Mammary epithelial cell (primary cell): ENCODE results near the gene SLC35F1.

ENCODE experiments used
- EZH2 ChIP-seq: IDR thresholded peaks from 2 replicates; pipeline ENCODE4 v1.6.1; 2012; ENCODE audit warnings: low read length, inconsistent platforms, borderline replicate concordance
- TF ChIP-seq, protein P1 (sequence below), 2 donors: IDR thresholded peaks in 1 of 2; conservative IDR thresholded peaks in 1 of 2; 2 replicates each; pipeline ENCODE4 v1.5.1; 2011 to 2012; ENCODE audit warnings: inconsistent platforms in 2 of 2, low read length in 2 of 2, mild to moderate bottlenecking in 2 of 2, control low read depth in 1 of 2, low read depth in 1 of 2; ENCODE audit not compliant: insufficient read depth in 1 of 2; ENCODE audit errors: extremely low read depth in 1 of 2

DNA sequence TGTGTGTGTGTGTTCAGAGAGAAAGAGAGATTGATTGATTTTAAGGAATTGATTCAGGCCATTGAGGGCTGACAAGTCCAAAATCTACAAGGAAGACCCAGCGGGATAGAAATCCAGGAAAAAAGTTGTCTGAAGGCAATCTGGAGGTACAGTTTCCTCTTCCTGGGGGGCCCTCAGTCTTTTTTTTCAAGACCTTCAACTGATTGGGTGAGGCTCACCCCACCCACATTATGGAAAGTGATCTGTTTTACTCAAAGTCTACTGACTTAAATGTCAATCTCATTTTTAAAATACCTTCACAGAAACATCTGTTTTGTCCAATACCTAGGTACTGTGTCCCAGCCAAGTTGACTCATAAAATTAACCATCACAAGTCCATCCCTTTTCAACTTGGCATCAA is 398.0 kb downstream of the SLC35F1 start:
- TF ChIP-seq, protein P1, sequence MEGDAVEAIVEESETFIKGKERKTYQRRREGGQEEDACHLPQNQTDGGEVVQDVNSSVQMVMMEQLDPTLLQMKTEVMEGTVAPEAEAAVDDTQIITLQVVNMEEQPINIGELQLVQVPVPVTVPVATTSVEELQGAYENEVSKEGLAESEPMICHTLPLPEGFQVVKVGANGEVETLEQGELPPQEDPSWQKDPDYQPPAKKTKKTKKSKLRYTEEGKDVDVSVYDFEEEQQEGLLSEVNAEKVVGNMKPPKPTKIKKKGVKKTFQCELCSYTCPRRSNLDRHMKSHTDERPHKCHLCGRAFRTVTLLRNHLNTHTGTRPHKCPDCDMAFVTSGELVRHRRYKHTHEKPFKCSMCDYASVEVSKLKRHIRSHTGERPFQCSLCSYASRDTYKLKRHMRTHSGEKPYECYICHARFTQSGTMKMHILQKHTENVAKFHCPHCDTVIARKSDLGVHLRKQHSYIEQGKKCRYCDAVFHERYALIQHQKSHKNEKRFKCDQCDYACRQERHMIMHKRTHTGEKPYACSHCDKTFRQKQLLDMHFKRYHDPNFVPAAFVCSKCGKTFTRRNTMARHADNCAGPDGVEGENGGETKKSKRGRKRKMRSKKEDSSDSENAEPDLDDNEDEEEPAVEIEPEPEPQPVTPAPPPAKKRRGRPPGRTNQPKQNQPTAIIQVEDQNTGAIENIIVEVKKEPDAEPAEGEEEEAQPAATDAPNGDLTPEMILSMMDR (conservative IDR thresholded peaks at IDR 0.05 in 1 of 2, IDR thresholded peaks at IDR 0.05 in 1 of 2; ENCODE audit: extremely low read depth in 1 of 2, insufficient read depth in 1 of 2, low read depth in 1 of 2, low read length in 2 of 2) = no peak
- TF ChIP-seq EZH2 = no peak
